CD4-positive, CD25-positive, alpha-beta regulatory T cell (primary cell): Measurements from ENCODE around the gene ONECUT2. TPM values are rescaled to one million over a fixed set of nuclear protein-coding genes. Genes with fewer than 3 reads are reported as not detected.

Experiments used
- ATAC-seq, 2 donors: fragments of 150-1000 bp; cut with Tn5 transposase; one replicate each; pipeline ENCODE4 v1.10.0; 2021; ENCODE audit warnings: low read depth in 2 of 2, moderate number of reproducible peaks in 2 of 2, moderate library complexity in 1 of 2
- DNase-seq, 3 donors: peaks; one replicate each; pipeline versions ENCODE4 v3.0.0 to v3.0.0-alpha.2; 2012 to 2022; ENCODE audit warnings: mixed read lengths in 1 of 3
- H3K27ac ChIP-seq: one replicate; pipeline ENCODE4 v1.7.0; 2013; ENCODE audit warnings: mild to moderate bottlenecking, low read length; ENCODE audit not compliant: insufficient read depth, poor library complexity, severe bottlenecking
- H3K27me3 ChIP-seq: one replicate; pipeline ENCODE4 v1.7.0; 2013; ENCODE audit warnings: low read length; ENCODE audit not compliant: control insufficient read depth, insufficient read depth
- H3K36me3 ChIP-seq: one replicate; pipeline ENCODE4 v1.7.0; 2013; ENCODE audit warnings: mild to moderate bottlenecking, low read length, moderate library complexity; ENCODE audit not compliant: control insufficient read depth, insufficient read depth
- H3K4me1 ChIP-seq: 2 replicates; pipeline ENCODE4 v1.7.0; 2013; ENCODE audit warnings: mild to moderate bottlenecking, low read length; ENCODE audit not compliant: insufficient read depth, control insufficient read depth, poor library complexity, severe bottlenecking
- H3K4me3 ChIP-seq: one replicate; pipeline ENCODE4 v1.7.0; 2013; ENCODE audit warnings: low read depth, mild to moderate bottlenecking, low read length, moderate library complexity
- H3K9me3 ChIP-seq, 2 experiments: 1 replicate in 1 of 2; 2 replicates in 1 of 2; pipeline ENCODE4 v1.7.0; 2013; ENCODE audit warnings: low read length in 2 of 2, mild to moderate bottlenecking in 1 of 2, moderate library complexity in 1 of 2; ENCODE audit not compliant: control insufficient read depth in 2 of 2
- H3K27ac Mint-ChIP-seq, 3 donors: one replicate each; pipeline ENCODE4 v1.8.0; 2020 to 2022; ENCODE audit warnings: mild to moderate bottlenecking in 3 of 3, mixed read lengths in 3 of 3, moderate library complexity in 2 of 3
- H3K27me3 Mint-ChIP-seq: one replicate; pipeline ENCODE4 v1.8.0; 2022; ENCODE audit warnings: mild to moderate bottlenecking, mixed read lengths
- H3K36me3 Mint-ChIP-seq: one replicate; pipeline ENCODE4 v1.8.0; 2020; ENCODE audit warnings: mixed read lengths
- H3K4me1 Mint-ChIP-seq, 4 donors: one replicate each; pipeline ENCODE4 v1.8.0; 2020 to 2022; ENCODE audit warnings: mixed read lengths in 4 of 4, mild to moderate bottlenecking in 1 of 4
- H3K4me3 Mint-ChIP-seq, 4 donors: one replicate each; pipeline ENCODE4 v1.8.0; 2020 to 2022; ENCODE audit warnings: mild to moderate bottlenecking in 4 of 4, mixed read lengths in 4 of 4, moderate library complexity in 3 of 4
- H3K9me3 Mint-ChIP-seq, 7 donors: one replicate each; pipeline ENCODE4 v1.8.0; 2020 to 2022; ENCODE audit warnings: mixed read lengths in 7 of 7, mild to moderate bottlenecking in 3 of 7, moderate library complexity in 2 of 7
- polyA plus RNA-seq, 4 donors: library from polyadenylated mRNA; unstranded; fragments of 300-500 nt; fragmentation: Illumina TruSeq; gene quantifications; one replicate each; pipeline ENCODE4 v1.2.3, GENCODE V29; 2021
- total RNA-seq: library from RNA; stranded (reverse); gene quantifications from one replicate; pipeline ENCODE4 v1.2.3, GENCODE V29; 2022

Gene ONECUT2
- total and polyA plus RNA-seq, 5 donors from 2014 or later = not detected

DNA sequence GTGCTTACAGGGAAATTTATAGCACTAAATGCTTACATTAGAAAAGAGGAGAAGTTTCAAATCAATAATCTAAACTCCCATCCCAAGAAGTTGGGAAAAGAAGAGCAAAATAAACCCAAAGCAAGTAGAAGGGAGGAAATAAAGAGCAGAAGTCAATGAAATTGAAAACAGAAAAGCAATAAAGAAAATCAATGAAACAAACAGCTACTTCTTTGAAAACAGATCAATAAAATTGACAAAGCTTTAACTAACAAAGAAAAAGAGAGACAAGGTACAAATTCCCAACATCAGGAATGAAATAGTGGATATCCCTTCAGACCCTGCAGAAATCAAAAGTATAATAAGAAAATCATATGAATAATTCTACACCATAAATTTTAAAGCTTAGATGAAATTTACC is 25.5 kb upstream of the ONECUT2 start:
- ATAC-seq (no peak), DNase-seq (no peak)
- H3K9me3 Mint-ChIP-seq = peaks cover 0 to 6% (median 4%) of the 10 kb centered on the region in 7 donors
- peaks cover 13% of the 10 kb centered on the region for H3K27me3 Mint-ChIP-seq
- Histone ChIP-seq H3K27ac (no peak overlapping the region), H3K27me3 (no peaks in the 10 kb centered on the region), H3K9me3 (no peaks in the 10 kb centered on the region), H3K4me3 (no peak overlapping the region), H3K36me3 (no peaks in the 10 kb centered on the region), H3K4me1 (no peaks in the 10 kb centered on the region)
- no peaks in the 10 kb centered on the region for H3K36me3 Mint-ChIP-seq
- no peaks in the 10 kb centered on the region for H3K4me1 Mint-ChIP-seq
- H3K4me3 Mint-ChIP-seq = no peak overlapping the region
- H3K27ac Mint-ChIP-seq = no peak overlapping the region

- Mint-ChIP-seq H3K4me1 (no peaks in the 10 kb centered on the region), H3K27ac (no peak overlapping the region), H3K36me3 (no peaks in the 10 kb centered on the region), H3K27me3 (peaks cover 16% of the 10 kb centered on the region), H3K9me3 (peaks cover 0 to 9% (median 4%) of the 10 kb centered on the region in 7 donors), H3K4me3 (no peak overlapping the region)
- ATAC-seq (no peak), DNase-seq (no peak)
- no peak overlapping the region for H3K4me3 ChIP-seq
- peaks cover 1% of the 10 kb centered on the region for H3K27me3 ChIP-seq
- no peaks in the 10 kb centered on the region for H3K36me3 ChIP-seq
- H3K27ac ChIP-seq = no peak overlapping the region
- H3K4me1 ChIP-seq = no peaks in the 10 kb centered on the region
- H3K9me3 ChIP-seq = no peaks in the 10 kb centered on the region
Observed at GRCh38 chr18:57410749-57411148, 24.4 kb upstream of the ONECUT2 start.

DNA sequence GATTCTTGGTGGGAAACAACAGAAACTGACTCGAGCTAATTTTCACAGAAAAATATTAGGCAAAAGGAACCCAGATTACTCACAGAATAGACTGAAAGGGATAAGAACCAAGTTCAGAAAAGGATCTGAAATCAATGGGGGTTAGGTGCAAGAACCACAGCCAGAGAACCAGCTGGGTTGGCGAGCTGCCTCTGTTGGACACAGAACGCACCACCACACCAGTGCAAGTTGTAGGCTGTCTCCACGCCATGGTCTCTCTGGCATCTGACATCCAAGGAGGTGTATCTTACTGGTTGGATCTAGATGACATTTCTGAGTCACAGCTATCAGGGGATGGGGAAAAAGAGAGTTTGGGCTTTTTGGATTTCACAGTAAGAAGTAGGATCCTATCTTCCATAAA is 18.6 kb upstream of the ONECUT2 start:
- ATAC-seq (no peak), DNase-seq (no peak)
- Histone ChIP-seq H3K27ac (no peak overlapping the region), H3K36me3 (no peaks in the 10 kb centered on the region), H3K4me1 (no peaks in the 10 kb centered on the region), H3K27me3 (peaks cover 2% of the 10 kb centered on the region), H3K4me3 (no peak overlapping the region), H3K9me3 (no peaks in the 10 kb centered on the region)
- Mint-ChIP-seq H3K36me3 (no peaks in the 10 kb centered on the region), H3K27ac (no peak overlapping the region), H3K27me3 (peaks cover 18% of the 10 kb centered on the region), H3K9me3 (peaks cover 0 to 10% (median 2%) of the 10 kb centered on the region in 7 donors), H3K4me1 (no peaks in the 10 kb centered on the region), H3K4me3 (no peak overlapping the region)

GRCh38 chr18:57422313-57422872 is 12.8 kb upstream of the ONECUT2 start:
- H3K36me3 ChIP-seq = no peaks in the 10 kb centered on the region
- peaks cover 0 to 11% (median 6%) of the 10 kb centered on the region in 7 donors for H3K9me3 Mint-ChIP-seq
- H3K4me3 Mint-ChIP-seq = no peak overlapping the region

DNA sequence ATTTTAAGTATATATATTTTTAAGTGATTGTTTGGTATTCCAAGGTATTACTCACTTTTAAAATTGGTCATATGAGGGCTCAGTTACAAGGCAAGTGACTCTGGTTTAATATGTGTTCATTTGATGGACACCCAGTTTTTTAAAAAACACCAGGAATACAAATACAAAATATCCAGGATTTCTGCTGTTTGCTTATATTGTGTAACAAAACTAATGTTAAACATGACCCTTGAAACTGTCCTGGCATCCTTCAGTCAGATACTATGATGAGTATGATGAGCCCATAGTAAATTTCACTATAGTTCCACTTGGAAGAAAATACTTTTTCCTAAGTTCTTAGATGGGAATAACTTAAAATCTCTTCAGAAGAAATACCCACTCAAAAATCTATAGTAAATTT is 11.4 kb upstream of the ONECUT2 start:
- no peak for ATAC-seq
- Mint-ChIP-seq H3K36me3 (no peaks in the 10 kb centered on the region), H3K9me3 (peaks cover 0 to 11% (median 6%) of the 10 kb centered on the region in 7 donors), H3K4me1 (peaks cover 0 to 3% (median 0%) of the 10 kb centered on the region in 4 donors), H3K4me3 (no peak overlapping the region), H3K27me3 (peaks cover 53% of the 10 kb centered on the region), H3K27ac (no peak overlapping the region)
- peaks cover 8% of the 10 kb centered on the region for H3K4me1 ChIP-seq
- H3K4me3 ChIP-seq = no peak overlapping the region
- no peak for DNase-seq
- no peaks in the 10 kb centered on the region for H3K36me3 ChIP-seq
- peaks cover 25% of the 10 kb centered on the region for H3K27me3 ChIP-seq
- peaks cover 11 to 17% of the 10 kb centered on the region in 2 experiments for H3K9me3 ChIP-seq
- no peak overlapping the region for H3K27ac ChIP-seq

More at GRCh38 chr18:57422313-57422872, 12.8 kb upstream of the ONECUT2 start:
- Mint-ChIP-seq H3K27me3 (peaks cover 52% of the 10 kb centered on the region), H3K36me3 (no peaks in the 10 kb centered on the region), H3K4me1 (peaks cover 0 to 3% (median 0%) of the 10 kb centered on the region in 4 donors), H3K27ac (no peak overlapping the region)
- no peak for ATAC-seq
- Histone ChIP-seq H3K9me3 (peaks cover 11 to 12% of the 10 kb centered on the region in 2 experiments), H3K4me3 (no peak overlapping the region), H3K27ac (no peak overlapping the region), H3K27me3 (peaks cover 25% of the 10 kb centered on the region), H3K4me1 (no peaks in the 10 kb centered on the region)
- no peak for DNase-seq

- Histone ChIP-seq H3K36me3 (no peaks in the 10 kb centered on the region), H3K27me3 (peaks cover 36% of the 10 kb centered on the region), H3K4me1 (peaks cover 11% of the 10 kb centered on the region), H3K9me3 (peaks cover 19 to 27% of the 10 kb centered on the region in 2 experiments), H3K27ac (no peak overlapping the region), H3K4me3 (no peak overlapping the region)
- DNase-seq (no peak), ATAC-seq (no peak)
- Mint-ChIP-seq H3K36me3 (no peaks in the 10 kb centered on the region), H3K27ac (no peak overlapping the region), H3K4me3 (no peak overlapping the region), H3K4me1 (peaks cover 8 to 15% (median 9%) of the 10 kb centered on the region in 4 donors), H3K9me3 (peaks cover 0 to 16% (median 10%) of the 10 kb centered on the region in 7 donors), H3K27me3 (peaks cover 65% of the 10 kb centered on the region)
Observed at GRCh38 chr18:57425096-57425495, 10.1 kb upstream of the ONECUT2 start.

DNA sequence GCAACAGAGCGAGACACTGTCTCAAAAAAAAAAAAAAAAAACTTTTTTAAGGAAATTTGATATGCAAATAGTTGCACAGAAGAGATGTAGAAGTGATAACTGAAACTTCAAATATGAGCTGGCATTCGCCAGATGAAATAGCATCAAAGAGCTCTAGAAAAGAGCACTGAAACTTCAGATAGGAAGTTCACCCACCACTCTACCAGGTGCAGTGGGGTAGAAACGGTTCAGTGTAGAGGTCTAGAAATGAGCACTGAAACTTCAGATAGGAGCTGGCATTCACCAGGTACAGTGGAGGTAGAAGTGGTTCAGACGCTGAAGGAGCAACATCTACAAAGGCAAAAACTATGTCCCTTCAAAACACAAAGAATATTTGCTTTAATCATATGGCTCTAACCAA is 9.0 kb upstream of the ONECUT2 start:
- ATAC-seq = no peak
- H3K27me3 Mint-ChIP-seq = peaks cover 72% of the 10 kb centered on the region

More for the DNA sequence above, 9.0 kb upstream of the ONECUT2 start:
- Histone ChIP-seq H3K27me3 (peaks cover 44% of the 10 kb centered on the region), H3K27ac (no peak overlapping the region), H3K9me3 (peaks cover 19 to 35% of the 10 kb centered on the region in 2 experiments), H3K4me1 (peaks cover 15% of the 10 kb centered on the region), H3K4me3 (no peak overlapping the region), H3K36me3 (no peaks in the 10 kb centered on the region)
- Mint-ChIP-seq H3K36me3 (no peaks in the 10 kb centered on the region), H3K9me3 (peaks cover 0 to 12% (median 8%) of the 10 kb centered on the region in 7 donors), H3K4me1 (peaks cover 8 to 16% (median 12%) of the 10 kb centered on the region in 4 donors), H3K4me3 (no peak overlapping the region), H3K27ac (no peak overlapping the region)
- no peak for DNase-seq
